Nephron progenitor cell (in vitro differentiated cells): ENCODE results near the gene UBA52.

Source experiments
- DNase-seq: peaks from one replicate; pipeline ENCODE4 v3.0.0; 2021
- H3K27ac Mint-ChIP-seq: 2 replicates; pipeline ENCODE4 v1.8.0; 2021; ENCODE audit warnings: mild to moderate bottlenecking, moderate library complexity, mixed read lengths
- H3K27me3 Mint-ChIP-seq: 2 replicates; pipeline ENCODE4 v1.8.0; 2021; ENCODE audit warnings: mild to moderate bottlenecking, low read depth, mixed read lengths; ENCODE audit not compliant: poor library complexity
- H3K36me3 Mint-ChIP-seq: 2 replicates; pipeline ENCODE4 v1.8.0; 2021; ENCODE audit warnings: low read depth, mixed read lengths
- H3K4me1 Mint-ChIP-seq: 2 replicates; pipeline ENCODE4 v1.8.0; 2021; ENCODE audit warnings: mixed read lengths
- H3K4me3 Mint-ChIP-seq: 2 replicates; pipeline ENCODE4 v1.8.0; 2021; ENCODE audit warnings: mild to moderate bottlenecking, moderate library complexity, mixed read lengths
- H3K9me3 Mint-ChIP-seq: 2 replicates; pipeline ENCODE4 v1.8.0; 2021; ENCODE audit warnings: mild to moderate bottlenecking, moderate library complexity, mixed read lengths
- CTCF ChIP-seq: fragments of 200-600 bp; sonication (generic); IDR thresholded peaks from 2 replicates; pipeline ENCODE4 v1.5.0; 2021; ENCODE audit warnings: antibody characterized with exemption

The UBA52 gene

DNA sequence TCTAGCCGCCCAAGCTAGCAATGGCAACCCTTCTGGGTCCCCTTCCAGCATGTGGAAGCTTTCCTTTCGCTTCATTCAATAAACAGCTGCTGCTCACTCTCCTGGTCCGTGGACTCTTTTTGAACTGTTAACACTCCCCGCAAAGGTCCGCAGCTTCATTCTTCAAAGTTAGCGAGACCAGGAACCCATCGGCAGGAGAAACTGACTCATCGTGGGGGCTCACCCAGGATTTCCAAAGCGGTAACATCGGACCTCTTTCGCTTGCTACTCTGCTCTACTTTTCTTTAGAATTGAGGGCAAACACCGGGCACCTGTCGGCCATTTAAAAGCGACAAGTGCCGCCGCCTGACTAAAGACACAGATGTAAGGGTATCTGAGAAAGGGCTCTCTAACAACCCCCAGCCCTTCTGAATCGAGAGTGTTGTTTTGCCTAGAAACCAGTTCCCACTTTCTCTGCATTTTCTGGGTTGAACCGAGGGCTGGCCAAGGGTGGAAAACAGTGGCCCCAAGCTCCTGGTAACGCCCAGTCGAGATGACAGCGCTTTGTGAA, 5.8 kb downstream of the UBA52 start:
- Mint-ChIP-seq H3K4me3 (no peak overlapping the region), H3K4me1 (peaks cover 12% of the 10 kb centered on the region), H3K9me3 (no peaks in the 10 kb centered on the region), H3K36me3 (peaks cover 40% of the 10 kb centered on the region), H3K27me3 (peaks cover 11% of the 10 kb centered on the region), H3K27ac (peak overlapping the region; percentile 72)
- no peak for TF ChIP-seq CTCF
- DNase-seq: no peak

DNA sequence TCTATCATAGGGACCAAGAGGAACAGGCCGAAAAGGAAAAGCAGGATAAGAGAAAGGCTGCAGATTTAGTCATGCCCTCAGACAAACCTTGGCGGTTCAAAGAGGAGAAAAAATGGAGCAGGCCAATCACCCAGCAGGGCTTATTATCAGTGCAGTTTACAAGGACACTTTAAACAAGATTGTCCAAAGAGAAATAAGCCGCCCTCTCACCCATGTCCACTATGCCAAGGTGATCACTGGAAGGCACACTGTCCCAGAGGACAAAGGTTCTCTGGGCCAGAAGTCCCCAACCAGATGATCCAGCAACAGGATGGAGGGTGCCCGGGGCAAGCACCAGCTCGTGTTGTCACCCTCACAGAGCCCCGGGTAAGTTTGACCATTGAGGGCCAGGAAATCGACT, 8.7 kb downstream of the UBA52 start:
- no peak overlapping the region for H3K27ac Mint-ChIP-seq
- no peak overlapping the region for H3K4me3 Mint-ChIP-seq
- no peak for DNase-seq
- H3K9me3 Mint-ChIP-seq: no peaks in the 10 kb centered on the region
- no peak for TF ChIP-seq CTCF
- H3K36me3 Mint-ChIP-seq: peaks cover 13% of the 10 kb centered on the region
- H3K27me3 Mint-ChIP-seq: peaks cover 22% of the 10 kb centered on the region
- peaks cover 7% of the 10 kb centered on the region for H3K4me1 Mint-ChIP-seq

DNA sequence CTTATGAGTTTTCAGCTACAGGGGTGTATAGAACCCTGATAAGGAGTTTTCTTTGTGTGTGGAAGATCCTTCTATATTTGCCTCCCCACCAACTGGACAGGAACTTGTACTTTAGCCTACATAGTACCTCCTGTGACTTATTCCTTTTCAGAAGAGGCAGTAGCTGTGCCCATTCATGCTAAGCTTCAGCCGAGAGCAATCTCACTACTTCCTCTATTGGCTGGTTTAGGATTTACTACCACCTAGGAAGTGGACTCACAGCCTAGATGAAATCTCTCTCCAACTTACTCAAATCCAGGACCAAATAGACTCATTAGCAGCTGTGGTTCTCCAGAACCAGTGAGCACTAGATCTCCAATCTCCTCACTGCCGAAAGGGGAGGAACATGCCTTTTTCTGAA, 14.6 kb downstream of the UBA52 start:
- H3K27ac Mint-ChIP-seq: no peak overlapping the region
- peaks cover 9% of the 10 kb centered on the region for H3K9me3 Mint-ChIP-seq
- H3K4me1 Mint-ChIP-seq: peaks cover 35% of the 10 kb centered on the region
- DNase-seq: no peak
- TF ChIP-seq CTCF: no peak
- no peak overlapping the region for H3K4me3 Mint-ChIP-seq
- H3K27me3 Mint-ChIP-seq: peaks cover 20% of the 10 kb centered on the region
- H3K36me3 Mint-ChIP-seq: no peaks in the 10 kb centered on the region

DNA sequence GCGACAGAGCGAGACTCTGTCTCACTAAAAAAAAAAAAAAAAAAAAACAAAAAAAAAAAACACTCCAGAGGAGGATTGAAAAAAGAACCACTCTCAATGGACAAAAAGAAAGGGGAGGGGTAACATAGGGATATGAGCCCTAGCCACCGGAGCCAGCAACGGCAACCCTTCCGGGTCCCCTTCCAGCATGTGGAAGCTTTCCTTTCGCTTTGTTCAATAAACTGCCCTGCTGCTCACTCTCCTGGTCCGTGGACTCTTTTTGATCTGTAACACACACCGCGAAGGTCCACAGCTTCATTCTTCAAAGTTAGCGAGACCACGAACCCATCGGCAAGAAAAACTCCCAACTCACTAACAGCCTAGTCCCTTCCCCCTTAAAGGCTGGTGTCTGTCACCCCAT, 15.9 kb downstream of the UBA52 start:
- Mint-ChIP-seq H3K27me3 (peaks cover 14% of the 10 kb centered on the region), H3K36me3 (no peaks in the 10 kb centered on the region), H3K4me1 (peaks cover 35% of the 10 kb centered on the region), H3K9me3 (peaks cover 9% of the 10 kb centered on the region), H3K27ac (no peak overlapping the region), H3K4me3 (no peak overlapping the region)
- DNase-seq: no peak
- no peak for TF ChIP-seq CTCF

DNA sequence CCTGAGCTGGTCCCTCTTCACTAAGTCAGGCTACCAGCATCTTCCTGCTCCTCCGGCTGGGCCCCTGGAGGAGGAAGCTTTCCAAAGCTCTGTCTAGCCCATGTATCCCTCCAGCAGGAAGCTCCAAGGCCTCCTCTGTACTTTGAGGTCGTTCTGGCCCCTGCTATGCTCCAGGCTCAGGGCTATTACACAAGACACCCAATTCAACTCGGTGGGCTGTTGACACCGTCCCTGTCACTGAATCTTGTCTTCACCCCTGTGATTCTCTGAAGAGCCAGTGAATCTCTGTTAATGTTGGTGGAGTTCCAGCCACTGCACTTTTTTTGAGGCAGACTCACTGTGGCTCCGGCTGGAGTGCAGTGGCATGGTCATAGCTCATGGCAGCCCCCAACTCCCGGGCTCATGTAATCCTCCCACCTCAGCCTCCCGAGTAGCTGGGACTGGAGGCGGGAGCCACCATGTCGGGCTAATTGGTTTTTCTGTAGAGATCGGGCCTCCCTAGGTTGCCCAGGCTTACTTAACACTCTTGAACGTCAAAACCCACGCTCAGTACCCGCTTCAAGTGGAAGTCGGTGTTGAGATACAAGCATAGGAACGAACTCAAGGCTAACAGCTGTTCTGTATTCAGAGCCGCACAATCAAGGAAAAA, 16.4 kb downstream of the UBA52 start:
- Mint-ChIP-seq H3K36me3 (no peaks in the 10 kb centered on the region), H3K27me3 (peaks cover 14% of the 10 kb centered on the region), H3K4me3 (peak overlapping the region; percentile 85), H3K4me1 (peaks cover 35% of the 10 kb centered on the region), H3K27ac (peak overlapping the region; percentile 93), H3K9me3 (peaks cover 9% of the 10 kb centered on the region)
- DNase-seq: no peak
- TF ChIP-seq CTCF: no peak
